ENCODE results near the gene SLC33A1. TPM values are rescaled to one million over a fixed set of nuclear protein-coding genes. Genes with fewer than 3 reads are reported as not detected.

SLC33A1 gene
- total and polyA plus RNA-seq, 3 donors from 2014 or later = 25.5 to 40.1 (median 36.2) TPM

- whole genome bisulfite sequencing, 2 donors = 83 to 94% methylated on average over 1 of the region's 1 CpG
These were observed 61.7 kb downstream of the SLC33A1 start for GRCh38 chr3:155792532-155792931.

GRCh38 chr3:155791190-155791589, 63.0 kb downstream of the SLC33A1 start:
- no peaks in the 10 kb centered on the region for H3K27me3 ChIP-seq
- H3K9me3 ChIP-seq = no peaks in the 10 kb centered on the region
- 100% methylated on average over 2 of the region's 2 CpGs for WGBS, 2 donors
- H3K4me1 ChIP-seq = no peaks in the 10 kb centered on the region
- no peak for TF ChIP-seq CTCF (IDR thresholded peaks at IDR 0.05)
- no peak for TF ChIP-seq POLR2A (IDR thresholded peaks at IDR 0.05)
- H3K36me3 ChIP-seq (ENCODE audit: low read depth, missing control alignments) = no peaks in the 10 kb centered on the region
- intact Hi-C loops (cut with DNase I; ENCODE audit: low total_unique reads) = no loop called here
- DNase-seq = no peak
- H3K27ac ChIP-seq = no peak overlapping the region
- H3K4me3 ChIP-seq = no peak overlapping the region

More at GRCh38 chr3:155792532-155792931, 61.7 kb downstream of the SLC33A1 start:
- Histone ChIP-seq H3K36me3 (ENCODE audit: low read depth, missing control alignments) (no peaks in the 10 kb centered on the region), H3K27ac (no peak overlapping the region), H3K4me1 (no peaks in the 10 kb centered on the region), H3K9me3 (no peaks in the 10 kb centered on the region), H3K4me3 (no peak overlapping the region), H3K27me3 (no peaks in the 10 kb centered on the region)
- no peak for DNase-seq
- TF ChIP-seq CTCF (IDR thresholded peaks at IDR 0.05) (no peak), POLR2A (IDR thresholded peaks at IDR 0.05) (no peak)
- intact Hi-C loops (cut with DNase I; ENCODE audit: low total_unique reads) = no loop called here

GRCh38 chr3:155790272-155790925, 63.8 kb downstream of the SLC33A1 start:
- Histone ChIP-seq H3K27ac (no peak overlapping the region), H3K36me3 (ENCODE audit: low read depth, missing control alignments) (no peaks in the 10 kb centered on the region), H3K4me1 (no peaks in the 10 kb centered on the region), H3K4me3 (no peak overlapping the region), H3K27me3 (no peaks in the 10 kb centered on the region), H3K9me3 (no peaks in the 10 kb centered on the region)
- intact Hi-C loops (cut with DNase I; ENCODE audit: low total_unique reads) = no loop called here
- TF ChIP-seq POLR2A (IDR thresholded peaks at IDR 0.05) (no peak), CTCF (IDR thresholded peaks at IDR 0.05) (no peak)
- DNase-seq = no peak
- WGBS, 2 donors = 72 to 79% methylated on average over 4 of the region's 4 CpGs

GRCh38 chr3:155785662-155786295, 68.4 kb downstream of the SLC33A1 start:
- TF ChIP-seq POLR2A (IDR thresholded peaks at IDR 0.05) = no peak
- TF ChIP-seq CTCF (IDR thresholded peaks at IDR 0.05) = no peak

More at GRCh38 chr3:155785662-155786295, 68.4 kb downstream of the SLC33A1 start:
- no peaks in the 10 kb centered on the region for H3K9me3 ChIP-seq
- DNase-seq = no peak
- H3K27ac ChIP-seq = no peak overlapping the region
- H3K4me1 ChIP-seq = no peaks in the 10 kb centered on the region
- no peaks in the 10 kb centered on the region for H3K27me3 ChIP-seq
- H3K36me3 ChIP-seq (ENCODE audit: low read depth, missing control alignments) = no peaks in the 10 kb centered on the region
- H3K4me3 ChIP-seq = no peak overlapping the region
- intact Hi-C loops (cut with DNase I; ENCODE audit: low total_unique reads) = no loop called here
